SU-DHL-6 (cell line): ENCODE results near the gene ANXA4.

ENCODE experiments used
- H2AFZ ChIP-seq: fragments of 200-600 bp; sonication (generic); 2 replicates; pipeline ENCODE4 v1.6.1; 2014; ENCODE audit warnings: low read depth, mild to moderate bottlenecking, moderate library complexity, mixed read lengths, antibody characterized with exemption, low read length; ENCODE audit not compliant: severe bottlenecking
- H3F3A ChIP-seq: fragments of 200-600 bp; shearing (Covaris generic); 2 replicates; pipeline ENCODE4 v1.6.0; 2016; ENCODE audit warnings: antibody characterized with exemption, mild to moderate bottlenecking; ENCODE audit not compliant: insufficient read depth
- H3K27ac ChIP-seq: fragments of 200-600 bp; sonication (generic); 2 replicates; pipeline ENCODE4 v1.5.1; 2016; ENCODE audit warnings: low read depth, mild to moderate bottlenecking, low read length, moderate library complexity, mixed read lengths
- H3K27me3 ChIP-seq: fragments of 200-600 bp; sonication (generic), shearing (Covaris generic); 2 replicates; pipeline ENCODE4 v1.6.0; 2014; ENCODE audit warnings: mild to moderate bottlenecking, low read length
- H3K36me3 ChIP-seq: fragments of 200-600 bp; sonication (generic); 2 replicates; pipeline ENCODE4 v1.6.1; 2014; ENCODE audit warnings: mild to moderate bottlenecking, low read length, mixed read lengths
- H3K4me2 ChIP-seq: fragments of 300-600, 200-600 bp; shearing (Covaris generic), sonication (generic); 2 replicates; pipeline ENCODE4 v1.6.0; 2014; ENCODE audit warnings: low read length, low read depth, mild to moderate bottlenecking; ENCODE audit not compliant: poor library complexity, severe bottlenecking
- H3K4me3 ChIP-seq: fragments of 200-600 bp; sonication (generic); 2 replicates; pipeline ENCODE4 v1.5.1; 2014; ENCODE audit warnings: antibody characterized with exemption, low read length, mild to moderate bottlenecking, mixed read lengths; ENCODE audit not compliant: insufficient read depth, poor library complexity, severe bottlenecking
- H3K79me2 ChIP-seq: fragments of 200-600 bp; sonication (generic); 2 replicates; pipeline ENCODE4 v1.6.1; 2014; ENCODE audit warnings: mild to moderate bottlenecking, low read length, moderate library complexity; ENCODE audit not compliant: insufficient read depth
- H3K9ac ChIP-seq: fragments of 200-600 bp; sonication (generic); 2 replicates; pipeline ENCODE4 v1.7.0; 2014; ENCODE audit warnings: mild to moderate bottlenecking, low read length
- H3K9me2 ChIP-seq: fragments of 200-600 bp; sonication (generic); replicated peaks from 2 replicates; pipeline ENCODE4 v1.6.1; 2014; ENCODE audit warnings: low read length; ENCODE audit not compliant: insufficient read depth
- H3K9me3 ChIP-seq: fragments of 200-600 bp; sonication (generic); 2 replicates; pipeline ENCODE4 v1.6.1; 2014; ENCODE audit warnings: low read length, mixed read lengths; ENCODE audit not compliant: insufficient read depth
- H4K20me1 ChIP-seq: fragments of 200-600 bp; sonication (generic); 2 replicates; pipeline ENCODE4 v1.6.1; 2014; ENCODE audit warnings: low read depth, mild to moderate bottlenecking, antibody characterized with exemption, low read length, moderate library complexity, mixed read lengths
- CTCF ChIP-seq: fragments of 200-600 bp; sonication (generic); IDR thresholded peaks from one replicate; pipeline ENCODE4 v1.5.1; 2017; ENCODE audit warnings: antibody characterized with exemption, mild to moderate bottlenecking, low read length, moderate library complexity; ENCODE audit not compliant: insufficient read depth, poor library complexity, severe bottlenecking
- EZH2phosphoT487 ChIP-seq: fragments of 200-600 bp; sonication (generic), shearing (Covaris generic); conservative IDR thresholded peaks from 2 replicates; pipeline ENCODE4 v1.6.1; 2018; ENCODE audit warnings: mild to moderate bottlenecking, antibody characterized with exemption, low read length, moderate library complexity, mixed read lengths

ANXA4 gene

GRCh38 chr2:69797836-69798289 lies 55.9 kb downstream of the ANXA4 start:
- Histone ChIP-seq H3K79me2 (no peaks in the 10 kb centered on the region), H3K27ac (no peak overlapping the region), H2AFZ (no peak overlapping the region), H3K4me3 (no peak overlapping the region), H3K9ac (no peak overlapping the region), H3K4me2 (no peak overlapping the region), H3K27me3 (no peaks in the 10 kb centered on the region), H3K9me3 (no peaks in the 10 kb centered on the region), H3K36me3 (no peaks in the 10 kb centered on the region), H4K20me1 (no peaks in the 10 kb centered on the region), H3F3A (no peaks in the 10 kb centered on the region), H3K9me2 (no peaks in the 10 kb centered on the region)
- TF ChIP-seq CTCF, result no peak
- no peak for TF ChIP-seq EZH2phosphoT487

GRCh38 chr2:69798290-69798908 lies 56.5 kb downstream of the ANXA4 start:
- Histone ChIP-seq H3K27ac (no peak overlapping the region), H4K20me1 (no peaks in the 10 kb centered on the region), H2AFZ (no peak overlapping the region), H3K4me3 (no peak overlapping the region), H3K9ac (no peak overlapping the region), H3K9me2 (no peaks in the 10 kb centered on the region), H3K27me3 (no peaks in the 10 kb centered on the region), H3F3A (no peaks in the 10 kb centered on the region), H3K9me3 (no peaks in the 10 kb centered on the region), H3K36me3 (no peaks in the 10 kb centered on the region), H3K4me2 (no peak overlapping the region), H3K79me2 (no peaks in the 10 kb centered on the region)
- no peak for TF ChIP-seq CTCF
- no peak for TF ChIP-seq EZH2phosphoT487

GRCh38 chr2:69798909-69799526 lies 57.1 kb downstream of the ANXA4 start:
- Histone ChIP-seq H3K4me2 (no peak overlapping the region), H3K27ac (no peak overlapping the region), H3K27me3 (no peaks in the 10 kb centered on the region), H3K79me2 (no peaks in the 10 kb centered on the region), H3K4me3 (no peak overlapping the region), H3K9me2 (no peaks in the 10 kb centered on the region), H3F3A (no peaks in the 10 kb centered on the region), H3K9ac (no peak overlapping the region), H3K36me3 (no peaks in the 10 kb centered on the region), H4K20me1 (no peaks in the 10 kb centered on the region), H3K9me3 (no peaks in the 10 kb centered on the region), H2AFZ (no peak overlapping the region)
- TF ChIP-seq EZH2phosphoT487, result no peak
- TF ChIP-seq CTCF, result no peak
